ENCODE measurements around the gene KDM2B.

The KDM2B gene

DNA sequence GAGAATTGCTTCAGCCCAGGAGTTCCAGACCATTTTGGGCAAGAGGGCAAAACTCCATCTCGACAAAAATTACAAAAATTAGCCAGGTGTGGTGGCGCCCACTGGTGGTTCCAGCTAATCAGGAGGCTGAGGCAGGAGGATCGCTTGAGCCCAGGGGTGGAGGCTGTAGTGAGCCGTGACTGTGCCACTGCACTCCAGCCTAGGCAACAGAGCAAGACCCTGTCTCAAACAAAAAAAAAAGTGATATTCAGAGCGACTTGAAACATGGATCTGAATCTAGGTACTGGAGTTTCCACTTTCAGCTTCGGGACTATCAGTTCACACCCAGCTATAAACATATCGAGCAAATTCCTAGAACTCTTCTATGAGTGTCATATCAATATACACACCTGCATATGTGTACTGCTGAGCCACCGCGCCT, 197.2 kb downstream of the KDM2B start:
- no peak for DNase-seq (ENCODE audit: low read depth)

DNA sequence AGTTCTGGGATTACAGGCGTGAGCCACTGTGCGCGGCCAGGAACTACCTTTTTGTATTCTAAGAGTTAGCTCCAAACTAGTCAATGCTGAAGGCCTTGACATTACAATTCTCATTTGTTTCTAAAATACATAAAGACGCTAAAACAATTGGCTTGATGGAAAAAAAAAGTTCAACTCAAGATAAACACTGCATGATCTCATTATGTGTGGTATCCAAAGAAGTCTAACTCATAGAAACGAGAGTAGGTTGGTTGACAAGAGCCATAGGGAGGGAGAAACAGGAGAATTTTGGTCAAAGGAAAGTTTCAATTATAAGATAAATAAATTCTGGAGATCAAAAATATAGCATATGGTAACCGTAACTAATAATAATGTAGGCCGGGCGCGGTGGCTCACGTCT, 200.9 kb downstream of the KDM2B start:
- no peak for DNase-seq (ENCODE audit: low read depth)

Measured in stromal cell of bone marrow (primary cell).